NB4 (cell line): ENCODE measurements around the gene SLAMF6.

Experiments used
- DNase-seq: peaks from one replicate; pipeline ENCODE4 v3.0.0; 2010; ENCODE audit warnings: low read depth
- H3K4me3 ChIP-seq: one replicate; pipeline ENCODE4 v1.5.1; 2011; ENCODE audit warnings: mild to moderate bottlenecking, low read depth, low read length, moderate library complexity
- CTCF ChIP-seq: IDR thresholded peaks from one replicate; pipeline ENCODE4 v1.5.1; 2012; ENCODE audit warnings: low read depth, low read length
- MAX ChIP-seq: IDR thresholded peaks from 2 replicates; pipeline ENCODE4 v1.6.1; 2011; ENCODE audit warnings: low read depth, low read length
- MYC ChIP-seq: IDR thresholded peaks from 2 replicates; pipeline ENCODE4 v1.6.1; 2011; ENCODE audit warnings: low read depth, low read length
- POLR2A ChIP-seq: IDR thresholded peaks from 2 replicates; pipeline ENCODE4 v1.6.1; 2011; ENCODE audit warnings: mild to moderate bottlenecking; ENCODE audit not compliant: insufficient read length; ENCODE audit errors: extremely low read depth

The SLAMF6 gene

GRCh38 chr1:160460214-160460642 lies 62.8 kb downstream of the SLAMF6 start:
- no peak for TF ChIP-seq CTCF
- TF ChIP-seq POLR2A = no peak
- no peak for TF ChIP-seq MYC
- TF ChIP-seq MAX = no peak

GRCh38 chr1:160459687-160460086 lies 63.4 kb downstream of the SLAMF6 start:
- DNase-seq = no peak
- H3K4me3 ChIP-seq = no peak overlapping the region
- TF ChIP-seq POLR2A (no peak), MYC (no peak), MAX (no peak), CTCF (no peak)

More at GRCh38 chr1:160460214-160460642, 62.8 kb downstream of the SLAMF6 start:
- H3K4me3 ChIP-seq = no peak overlapping the region
- DNase-seq = peak; percentile 15

- no peak for TF ChIP-seq POLR2A
- no peak for TF ChIP-seq CTCF
- TF ChIP-seq MAX = no peak
- no peak for TF ChIP-seq MYC
- H3K4me3 ChIP-seq = no peak overlapping the region
- no peak for DNase-seq
Measured at GRCh38 chr1:160459056-160459455, 64.0 kb downstream of the SLAMF6 start.

GRCh38 chr1:160455153-160455517 lies 67.9 kb downstream of the SLAMF6 start:
- TF ChIP-seq POLR2A (no peak), MAX (no peak), CTCF (no peak), MYC (no peak)
- no peak for DNase-seq
- no peak overlapping the region for H3K4me3 ChIP-seq

GRCh38 chr1:160454371-160455152 lies 68.5 kb downstream of the SLAMF6 start:
- no peak for TF ChIP-seq POLR2A
- TF ChIP-seq CTCF = no peak
- no peak for TF ChIP-seq MAX
- no peak for TF ChIP-seq MYC
- DNase-seq = no peak
- H3K4me3 ChIP-seq = no peak overlapping the region
